Hepatocyte (in vitro differentiated cells): ENCODE measurements around the gene CSF3. TPM values are rescaled to one million over a fixed set of nuclear protein-coding genes. Genes with fewer than 3 reads are reported as not detected.

Experiments used
- DNase-seq: peaks from one replicate; pipeline ENCODE4 v3.0.0-alpha.2; 2016; ENCODE audit warnings: low spot score
- H2AFZ ChIP-seq: fragments of 200-600 bp; sonication (generic); 2 replicates; pipeline ENCODE4 v1.6.0; 2016; ENCODE audit warnings: antibody characterized with exemption, mild to moderate bottlenecking
- H3K27ac ChIP-seq: fragments of 200-600 bp; sonication (generic); 2 replicates; pipeline ENCODE4 v1.5.1; 2016; ENCODE audit warnings: mild to moderate bottlenecking
- H3K27me3 ChIP-seq: fragments of 200-600 bp; sonication (generic); 2 replicates; pipeline ENCODE4 v1.6.1; 2016
- H3K36me3 ChIP-seq: fragments of 200-600 bp; sonication (generic); replicated peaks from 2 replicates; pipeline ENCODE4 v1.5.1; 2016; ENCODE audit warnings: low read depth; ENCODE audit not compliant: insufficient read depth
- H3K4me1 ChIP-seq: fragments of 200-600 bp; sonication (generic); 2 replicates; pipeline ENCODE4 v1.5.1; 2016; ENCODE audit warnings: mild to moderate bottlenecking, moderate library complexity; ENCODE audit not compliant: insufficient read depth
- H3K4me2 ChIP-seq: fragments of 200-600 bp; sonication (generic); 2 replicates; pipeline ENCODE4 v1.6.0; 2016
- H3K4me3 ChIP-seq: fragments of 200-600 bp; sonication (generic); 2 replicates; pipeline ENCODE4 v1.5.1; 2016; ENCODE audit warnings: mild to moderate bottlenecking
- H3K79me2 ChIP-seq: fragments of 200-600 bp; sonication (generic); 2 replicates; pipeline ENCODE4 v1.6.0; 2017; ENCODE audit warnings: mild to moderate bottlenecking
- H3K9me2 ChIP-seq: fragments of 200-600 bp; sonication (generic); replicated peaks from 2 replicates; pipeline ENCODE4 v1.6.0; 2017; ENCODE audit warnings: mild to moderate bottlenecking; ENCODE audit not compliant: insufficient read depth
- H3K9me3 ChIP-seq: fragments of 200-600 bp; sonication (generic); 2 replicates; pipeline ENCODE4 v1.5.1; 2016; ENCODE audit warnings: low read depth, mild to moderate bottlenecking
- H4K20me1 ChIP-seq: fragments of 200-600 bp; sonication (generic); 2 replicates; pipeline ENCODE4 v1.6.0; 2016; ENCODE audit warnings: mild to moderate bottlenecking; ENCODE audit not compliant: insufficient read depth, poor library complexity, severe bottlenecking
- EZH2 ChIP-seq: fragments of 200-600 bp; sonication (generic); IDR thresholded peaks from 2 replicates; pipeline ENCODE4 v1.6.1; 2016; ENCODE audit warnings: antibody characterized with exemption, mild to moderate bottlenecking, borderline replicate concordance
- EZH2phosphoT487 ChIP-seq: fragments of 200-600 bp; sonication (generic); IDR thresholded peaks from one replicate; pipeline ENCODE4 v1.6.1; 2018; ENCODE audit warnings: antibody characterized with exemption, mild to moderate bottlenecking, low read depth, moderate library complexity; ENCODE audit not compliant: unreplicated experiment, severe bottlenecking
- WGBS: methylation state at CpG from one replicate; pipeline ENCODE4 v1.1.6; 2016; ENCODE audit warnings: low lambda C conversion rate; ENCODE audit errors: missing lambda C conversion rate; 5-methylcytosine and 5-hydroxymethylcytosine counted together
- polyA plus RNA-seq: library from polyadenylated mRNA; unstranded; fragments of >200 nt; fragmentation: Nextera tagmentation; extraction: Ambion mirVana; gene quantifications from 2 replicates; pipeline ENCODE4 v1.2.1, GENCODE V29; 2016
- total RNA-seq: library from RNA; depleted of rRNA; stranded (reverse); fragments of >200 nt; gene quantifications from 2 replicates; pipeline ENCODE4 v1.2.3, GENCODE V29; 2014
- TF ChIP-seq, protein P1 (sequence below): fragments of 200-600 bp; sonication (generic); IDR thresholded peaks from 2 replicates; pipeline ENCODE4 v1.5.1; 2016; ENCODE audit warnings: antibody characterized with exemption, mild to moderate bottlenecking; ENCODE audit not compliant: poor library complexity

CSF3 gene
- total and polyA plus RNA-seq, 2 experiments from 2014 or later, result 0.36 TPM; not detected in 1

DNA sequence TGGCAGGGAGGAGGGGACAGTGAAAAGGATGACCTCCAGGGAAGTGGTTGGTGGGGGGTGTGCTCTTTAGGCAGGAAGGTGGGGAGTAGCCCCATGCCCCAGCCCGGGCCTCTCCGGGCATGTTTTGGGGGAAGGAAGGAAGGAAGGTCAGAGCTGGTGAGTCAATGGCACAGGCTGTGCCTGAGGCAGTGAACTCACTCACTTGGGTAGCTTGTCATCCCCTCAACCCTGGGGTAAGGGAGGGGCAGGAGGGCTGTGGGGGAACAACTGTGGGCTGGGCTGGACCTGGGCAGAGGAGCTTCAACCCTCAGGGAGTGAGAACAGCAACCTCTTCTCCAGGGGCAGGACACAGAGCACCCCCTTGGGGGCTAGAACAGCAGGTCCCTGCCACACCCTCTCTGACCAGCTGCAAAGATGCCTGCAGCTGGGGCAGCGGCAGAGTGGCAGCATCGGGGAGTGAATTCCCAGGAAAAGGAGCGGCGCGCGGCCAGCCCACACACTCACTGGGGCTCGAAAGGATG is 6.3 kb downstream of the CSF3 start:
- WGBS, result 94% methylated on average over 9 of the region's 9 CpGs
- no peak overlapping the region for H3K27ac ChIP-seq
- H3K79me2 ChIP-seq, result no peaks in the 10 kb centered on the region
- no peak for DNase-seq
- H3K9me3 ChIP-seq, result no peaks in the 10 kb centered on the region
- H4K20me1 ChIP-seq, result no peaks in the 10 kb centered on the region
- H3K27me3 ChIP-seq, result no peaks in the 10 kb centered on the region
- H3K4me3 ChIP-seq, result no peak overlapping the region
- peaks cover 6% of the 10 kb centered on the region for H3K4me1 ChIP-seq
- TF ChIP-seq EZH2, result no peak
- TF ChIP-seq, protein P1, sequence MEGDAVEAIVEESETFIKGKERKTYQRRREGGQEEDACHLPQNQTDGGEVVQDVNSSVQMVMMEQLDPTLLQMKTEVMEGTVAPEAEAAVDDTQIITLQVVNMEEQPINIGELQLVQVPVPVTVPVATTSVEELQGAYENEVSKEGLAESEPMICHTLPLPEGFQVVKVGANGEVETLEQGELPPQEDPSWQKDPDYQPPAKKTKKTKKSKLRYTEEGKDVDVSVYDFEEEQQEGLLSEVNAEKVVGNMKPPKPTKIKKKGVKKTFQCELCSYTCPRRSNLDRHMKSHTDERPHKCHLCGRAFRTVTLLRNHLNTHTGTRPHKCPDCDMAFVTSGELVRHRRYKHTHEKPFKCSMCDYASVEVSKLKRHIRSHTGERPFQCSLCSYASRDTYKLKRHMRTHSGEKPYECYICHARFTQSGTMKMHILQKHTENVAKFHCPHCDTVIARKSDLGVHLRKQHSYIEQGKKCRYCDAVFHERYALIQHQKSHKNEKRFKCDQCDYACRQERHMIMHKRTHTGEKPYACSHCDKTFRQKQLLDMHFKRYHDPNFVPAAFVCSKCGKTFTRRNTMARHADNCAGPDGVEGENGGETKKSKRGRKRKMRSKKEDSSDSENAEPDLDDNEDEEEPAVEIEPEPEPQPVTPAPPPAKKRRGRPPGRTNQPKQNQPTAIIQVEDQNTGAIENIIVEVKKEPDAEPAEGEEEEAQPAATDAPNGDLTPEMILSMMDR, result no peak
- TF ChIP-seq EZH2phosphoT487, result no peak
- H3K36me3 ChIP-seq, result no peaks in the 10 kb centered on the region
- no peak overlapping the region for H2AFZ ChIP-seq
- no peaks in the 10 kb centered on the region for H3K9me2 ChIP-seq
- no peak overlapping the region for H3K4me2 ChIP-seq

DNA sequence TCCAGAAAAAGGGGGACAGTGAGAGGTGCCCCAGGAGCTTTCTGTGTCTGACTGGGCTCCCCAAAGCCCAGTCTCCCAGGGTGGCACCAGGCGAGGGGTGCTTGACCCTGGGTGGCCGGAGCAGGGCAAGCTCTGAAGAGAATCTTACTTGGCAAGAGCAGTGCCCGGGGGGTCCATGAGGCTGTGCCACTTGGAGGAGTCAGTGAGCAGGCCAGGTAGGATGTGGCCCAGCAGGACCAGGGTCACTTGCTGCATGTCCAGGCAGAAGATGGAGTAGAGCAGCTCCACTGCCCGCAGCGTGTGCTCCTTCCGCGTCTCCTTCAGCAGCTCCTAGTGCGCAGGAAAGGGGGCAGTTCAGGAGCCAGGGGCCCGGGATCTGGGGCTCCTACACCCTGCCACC is 7.3 kb downstream of the CSF3 start:
- H3K9me2 ChIP-seq, result no peaks in the 10 kb centered on the region
- no peaks in the 10 kb centered on the region for H3K79me2 ChIP-seq
- H3K27ac ChIP-seq, result no peak overlapping the region
- no peaks in the 10 kb centered on the region for H3K27me3 ChIP-seq
- H4K20me1 ChIP-seq, result no peaks in the 10 kb centered on the region
- no peak overlapping the region for H3K4me2 ChIP-seq
- H3K36me3 ChIP-seq, result no peaks in the 10 kb centered on the region
- H3K9me3 ChIP-seq, result no peaks in the 10 kb centered on the region
- WGBS, result 98% methylated on average over 9 of the region's 9 CpGs
- no peak overlapping the region for H2AFZ ChIP-seq
- TF ChIP-seq, protein P1, result no peak
- TF ChIP-seq EZH2phosphoT487, result no peak
- TF ChIP-seq EZH2, result no peak
- peaks cover 6% of the 10 kb centered on the region for H3K4me1 ChIP-seq
- no peak overlapping the region for H3K4me3 ChIP-seq
- DNase-seq, result no peak

DNA sequence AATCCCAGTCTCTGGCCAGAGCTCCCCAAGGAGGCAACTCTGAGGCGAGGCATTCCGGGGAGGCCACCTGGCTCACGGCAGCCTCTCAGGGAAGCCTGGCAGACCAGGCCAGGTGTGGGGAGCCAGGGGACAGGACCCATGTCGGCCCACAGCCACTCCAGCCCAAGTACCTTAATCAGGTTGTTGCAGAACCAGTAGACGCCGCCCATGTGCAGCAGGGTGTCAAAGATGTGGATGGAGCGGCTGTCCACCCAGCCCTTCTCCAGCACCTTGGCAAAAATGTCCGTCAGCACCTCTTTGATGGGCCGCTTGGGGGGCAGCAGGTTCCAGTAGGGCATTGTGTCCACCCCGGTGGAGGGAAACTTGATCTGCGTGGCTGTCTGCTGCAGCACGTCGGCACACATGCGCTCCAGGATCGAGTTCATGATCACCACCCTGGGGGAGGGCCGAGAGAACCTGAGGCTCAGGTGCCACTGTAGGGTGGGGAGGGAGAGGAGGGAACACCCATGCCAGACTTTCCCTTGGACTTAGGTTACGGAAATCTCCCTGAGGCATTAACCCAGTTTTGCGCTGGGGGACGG is 7.8 kb downstream of the CSF3 start:
- TF ChIP-seq EZH2phosphoT487, result no peak
- TF ChIP-seq EZH2, result no peak
- TF ChIP-seq, protein P1, result no peak
- H3K9me3 ChIP-seq, result no peaks in the 10 kb centered on the region
- H4K20me1 ChIP-seq, result no peaks in the 10 kb centered on the region
- no peaks in the 10 kb centered on the region for H3K36me3 ChIP-seq
- peak; percentile 4 for DNase-seq
- H3K4me2 ChIP-seq, result peak overlapping the region; percentile 2
- H3K4me3 ChIP-seq, result no peak overlapping the region
- H2AFZ ChIP-seq, result no peak overlapping the region
- no peaks in the 10 kb centered on the region for H3K79me2 ChIP-seq
- no peaks in the 10 kb centered on the region for H3K27me3 ChIP-seq
- H3K9me2 ChIP-seq, result no peaks in the 10 kb centered on the region
- peaks cover 6% of the 10 kb centered on the region for H3K4me1 ChIP-seq
- no peak overlapping the region for H3K27ac ChIP-seq
- 87% methylated on average over 18 of the region's 19 CpGs for WGBS
